Posterior vena cava (tissue), 2 donors: ENCODE measurements around the gene KIF11. TPM values are rescaled to one million over a fixed set of nuclear protein-coding genes. Genes with fewer than 3 reads are reported as not detected.
"Not testable (repeated sequence)": the region's sequence is repeated elsewhere in the genome, so short reads cannot be mapped to it uniquely, and the experiment has no call there.

Experiments used
- DNase-seq: peaks from one replicate; pipeline ENCODE4 v3.0.0-alpha.2; 2020; ENCODE audit warnings: low spot score
- intact Hi-C, 2 donors: fragments of 100-400 bp; cut with DNase I; formaldehyde crosslinking; loops; one replicate each; pipeline versions ENCODE4 v1.14.1 to v1.14.2; 2022 to 2023
- long read RNA-seq, 2 donors: library from polyadenylated mRNA; unstranded; transcript quantifications; one replicate each; pipeline ENCODE4 v2.0.0, GENCODE V29; 2020 to 2021
- total RNA-seq, 2 donors: library from RNA; stranded (reverse); fragmentation: NEBNext Ultra II Directional; extraction: Animal tissue kit (Norgen Biotek cat#: 25700); gene quantifications; one replicate each; pipeline ENCODE4 v1.2.1, GENCODE V29; 2021
- donor health status: DM: yes; HTN: yes; CAD: no.
- donor health status: DM: yes; HTN: yes; CAD: no.

KIF11 gene
- 1 to 10 TPM in 1 of 2 donors, under 1 TPM in 1; 0.67 to 1.1 TPM for total RNA-seq
- long read RNA-seq, donor 1, result 0 reads
- long read RNA-seq, donor 2, result 0 reads

DNA sequence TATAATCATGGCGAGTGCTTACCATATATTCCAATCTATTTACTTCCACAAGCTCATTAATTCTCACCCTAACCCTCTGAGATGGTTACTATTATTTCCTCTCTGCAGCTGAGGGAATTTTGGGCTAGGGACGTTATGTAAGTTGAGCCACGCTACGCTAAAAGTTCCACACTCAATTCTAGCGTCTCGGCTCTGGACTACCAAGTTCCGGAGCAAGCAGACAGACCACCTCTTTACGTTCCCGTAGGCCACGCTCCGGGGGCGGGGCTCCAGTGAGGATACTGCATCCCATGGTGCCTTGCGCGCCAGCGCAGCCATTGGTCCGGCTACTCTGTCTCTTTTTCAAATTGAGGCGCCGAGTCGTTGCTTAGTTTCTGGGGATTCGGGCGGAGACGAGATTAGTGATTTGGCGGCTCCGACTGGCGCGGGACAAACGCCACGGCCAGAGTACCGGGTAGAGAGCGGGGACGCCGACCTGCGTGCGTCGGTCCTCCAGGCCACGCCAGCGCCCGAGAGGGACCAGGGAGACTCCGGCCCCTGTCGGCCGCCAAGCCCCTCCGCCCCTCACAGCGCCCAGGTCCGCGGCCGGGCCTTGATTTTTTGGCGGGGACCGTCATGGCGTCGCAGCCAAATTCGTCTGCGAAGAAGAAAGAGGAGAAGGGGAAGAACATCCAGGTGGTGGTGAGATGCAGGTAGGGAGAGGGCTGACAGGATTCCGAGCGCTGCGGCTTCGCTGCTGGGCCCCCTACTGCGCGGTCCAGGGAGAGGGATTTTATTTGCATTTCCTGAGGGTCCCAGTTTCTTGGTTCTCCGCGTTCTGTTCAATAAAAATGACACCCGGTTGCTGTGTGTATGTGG is at the start of gene KIF11:
Gene KIF11 (plus strand): TSS at position 370 of the 858 bp plus-strand sequence. CDS start 246 bp downstream, at position 616.
- intact Hi-C loops, result no loop called here
- peak; percentile 100 for DNase-seq

DNA sequence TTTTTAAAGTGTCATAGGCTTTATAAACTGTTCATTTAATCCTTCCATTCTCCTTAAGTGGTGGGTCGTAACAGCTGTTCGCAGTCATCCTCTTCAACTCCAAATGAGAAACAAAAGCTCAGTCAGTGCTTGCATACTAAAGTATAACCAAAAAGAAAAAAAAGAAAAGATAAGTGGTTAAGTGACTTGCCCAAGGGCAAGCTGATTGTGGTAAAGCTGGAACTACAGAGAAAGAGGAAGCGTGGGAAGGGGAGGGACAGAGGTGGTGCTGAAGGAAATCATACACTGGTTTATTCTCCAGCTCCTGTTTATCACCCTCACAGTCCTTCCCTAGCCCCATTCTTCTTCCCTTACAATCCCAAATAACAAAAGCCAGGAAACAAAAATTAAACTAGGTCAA is 48.6 kb upstream of the KIF11 start:
- DNase-seq, result no peak

DNA sequence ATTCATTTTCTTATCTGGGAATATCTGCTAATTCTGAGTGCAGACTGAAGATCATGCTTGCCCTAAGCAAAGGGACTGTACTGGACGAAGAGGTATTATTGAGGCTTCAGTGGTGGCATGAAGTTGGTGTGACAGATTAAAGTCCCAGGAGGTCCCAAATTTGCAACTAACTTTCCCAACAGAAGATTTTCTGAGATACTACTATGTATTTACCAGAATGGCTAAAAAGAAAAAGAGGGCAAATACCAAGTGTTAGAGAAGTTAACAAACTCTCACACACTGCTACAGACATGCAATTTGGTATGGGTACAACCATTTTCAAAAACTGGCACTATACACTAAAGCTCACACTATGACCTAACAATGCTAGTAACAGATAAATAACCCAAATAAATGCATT is 47.4 kb upstream of the KIF11 start:
- intact Hi-C loops, result loop anchor here in 1 of 2 donors (5.0 kb wide), 1 partner anchor 957 kb away; no protein-coding TSS in a partner anchor
- no peak for DNase-seq

More for the DNA sequence above, 48.6 kb upstream of the KIF11 start:
- intact Hi-C loops, result no loop called here

DNA sequence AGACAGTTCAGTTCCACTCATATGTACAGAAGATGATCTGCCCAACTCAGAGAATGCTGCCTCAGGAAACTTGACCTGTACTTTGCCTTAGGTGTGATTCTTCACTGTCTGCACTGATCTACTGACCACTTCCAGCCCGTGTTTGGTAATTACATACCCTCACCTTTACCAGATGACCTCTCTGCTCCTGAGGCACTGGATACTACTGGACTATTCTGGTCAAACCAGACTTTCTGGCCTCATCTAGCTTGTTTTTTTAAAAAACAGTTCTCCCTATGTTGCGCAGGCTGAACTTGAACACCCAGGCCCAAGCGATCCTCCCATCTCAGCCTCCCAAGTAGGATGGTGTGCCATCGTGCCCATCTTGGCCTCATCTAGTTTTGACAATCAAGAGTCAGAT is 45.3 kb upstream of the KIF11 start:
- intact Hi-C loops, result loop anchor here in 1 of 2 donors (5.0 kb wide), 1 partner anchor 955 kb away; no protein-coding TSS in a partner anchor
- no peak for DNase-seq

DNA sequence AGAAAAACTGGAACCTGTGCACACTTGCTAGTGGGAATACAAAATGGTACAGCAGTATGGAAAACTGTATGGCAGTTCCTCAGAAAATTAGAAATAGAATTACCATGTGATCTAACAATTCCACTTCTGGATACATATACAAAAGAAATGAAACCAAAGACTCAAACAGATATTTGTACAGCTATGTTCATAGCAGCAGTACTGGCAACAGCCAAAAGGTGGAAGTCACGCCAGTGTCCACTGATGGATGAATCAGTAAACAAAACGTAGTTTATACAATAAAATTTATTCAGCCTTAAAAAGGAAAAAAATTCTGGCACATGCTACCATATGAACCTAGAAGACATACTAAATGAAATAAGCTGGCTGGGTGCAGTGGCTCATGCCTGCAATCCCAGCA is 42.0 kb upstream of the KIF11 start:
- DNase-seq, result no peak

DNA sequence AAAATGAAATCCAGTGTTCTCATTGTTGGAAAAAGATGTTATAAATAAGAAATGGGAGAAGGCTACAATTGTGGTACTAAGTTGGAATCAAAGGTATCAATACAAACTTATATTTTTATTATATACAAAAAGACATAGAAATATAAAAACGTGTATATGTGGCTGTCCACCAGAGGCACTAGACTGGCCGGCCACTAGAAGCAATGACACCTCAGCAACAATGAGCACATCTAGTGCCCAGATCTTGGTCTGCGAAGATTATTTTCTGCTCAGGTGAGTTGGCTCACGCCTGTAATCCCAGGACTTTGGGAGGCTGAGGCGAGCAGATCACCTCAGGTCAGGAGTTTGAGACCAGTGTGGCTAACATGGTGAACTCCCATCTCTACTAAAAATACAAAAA is 40.6 kb upstream of the KIF11 start:
- intact Hi-C loops, result no loop called here
- DNase-seq, result no peak

More for the DNA sequence above, 42.0 kb upstream of the KIF11 start:
- intact Hi-C loops, result no loop called here

DNA sequence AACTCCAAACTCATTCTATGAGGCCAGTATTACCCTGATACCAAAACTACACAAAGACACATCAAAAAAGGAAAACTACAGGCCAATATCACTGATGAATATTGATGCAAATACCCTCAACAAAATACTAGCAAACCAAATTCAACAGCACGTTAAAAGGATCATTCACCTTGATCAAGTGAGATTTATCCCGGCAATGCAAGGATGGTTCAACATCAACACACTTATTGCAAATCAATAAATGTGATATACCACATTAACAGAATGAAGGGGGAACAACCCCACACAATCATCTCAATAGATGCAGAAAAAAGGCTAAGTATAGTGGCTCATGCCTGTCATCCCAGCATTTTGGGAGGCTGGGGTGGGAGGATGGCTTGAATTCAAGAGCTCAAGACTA is 39.0 kb upstream of the KIF11 start:
- DNase-seq, result no peak
- intact Hi-C loops, result no loop called here

DNA sequence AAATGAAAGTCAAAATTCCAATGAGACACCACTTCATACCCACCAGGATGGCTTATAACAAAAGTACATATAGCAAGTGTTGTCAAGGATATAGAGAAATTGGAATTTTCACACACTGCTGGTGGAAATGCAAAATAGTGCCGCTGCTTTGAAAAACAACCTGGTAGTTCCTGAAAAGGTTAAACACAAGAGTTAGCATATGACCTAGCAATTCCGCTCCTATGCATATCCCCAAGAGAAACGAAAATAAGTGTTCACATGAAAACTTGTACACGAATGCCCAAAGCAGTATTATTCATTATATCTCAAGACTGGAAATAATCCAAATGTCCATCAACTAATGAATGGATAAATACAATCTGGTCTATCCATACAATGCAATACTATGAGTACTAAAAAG is 33.9 kb upstream of the KIF11 start:
- intact Hi-C loops, result no loop called here
- DNase-seq, result no peak

DNA sequence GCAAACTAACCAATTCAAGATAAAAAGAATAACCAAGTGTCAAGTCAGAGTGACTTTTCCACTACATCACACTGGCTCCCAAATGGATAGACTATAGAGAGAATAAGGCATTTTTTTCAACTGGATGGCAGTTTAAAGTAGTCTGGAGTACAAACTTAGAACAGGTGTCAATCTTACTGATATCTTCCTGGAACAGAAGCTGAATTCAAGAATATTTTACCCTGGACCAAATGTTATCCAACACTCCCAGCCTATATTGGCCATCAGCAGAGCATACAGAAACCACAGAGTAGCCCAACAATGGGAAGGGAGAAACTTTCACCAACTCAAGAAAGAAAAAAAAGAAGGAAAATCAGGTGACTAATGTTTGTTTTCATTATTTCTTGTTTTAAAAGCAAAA is 30.5 kb upstream of the KIF11 start:
- intact Hi-C loops, result no loop called here
- no peak for DNase-seq

DNA sequence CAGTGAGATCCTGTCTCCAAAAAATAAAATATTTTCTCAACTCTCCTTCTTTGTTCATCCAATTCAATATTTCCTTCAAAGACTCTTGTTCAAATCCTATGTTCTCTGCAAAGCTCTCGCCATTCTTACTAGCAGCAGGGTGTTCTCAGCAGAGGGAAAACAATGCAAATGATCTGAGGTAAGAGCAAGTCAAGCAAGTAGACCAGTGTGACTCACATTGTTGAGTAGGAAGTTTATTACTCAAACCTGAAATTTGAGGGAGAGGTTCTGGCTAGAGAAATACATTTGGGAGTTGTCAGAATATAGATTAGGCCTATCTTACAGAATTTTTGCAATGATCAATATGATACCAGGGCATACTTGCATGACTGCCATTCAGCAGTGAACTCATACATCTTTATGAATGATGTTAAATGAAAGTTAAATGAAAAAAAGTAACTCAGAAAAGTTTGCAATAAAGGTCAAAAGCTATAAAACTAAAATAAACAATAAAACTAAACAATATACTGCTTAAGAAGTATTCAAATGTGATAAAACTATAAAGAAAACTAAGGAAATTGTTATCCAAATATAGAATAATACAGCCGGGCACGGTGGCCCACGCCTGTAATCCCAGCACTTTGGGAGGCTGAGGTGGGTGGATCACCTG is 24.9 kb upstream of the KIF11 start:
- intact Hi-C loops, result no loop called here
- no peak for DNase-seq

DNA sequence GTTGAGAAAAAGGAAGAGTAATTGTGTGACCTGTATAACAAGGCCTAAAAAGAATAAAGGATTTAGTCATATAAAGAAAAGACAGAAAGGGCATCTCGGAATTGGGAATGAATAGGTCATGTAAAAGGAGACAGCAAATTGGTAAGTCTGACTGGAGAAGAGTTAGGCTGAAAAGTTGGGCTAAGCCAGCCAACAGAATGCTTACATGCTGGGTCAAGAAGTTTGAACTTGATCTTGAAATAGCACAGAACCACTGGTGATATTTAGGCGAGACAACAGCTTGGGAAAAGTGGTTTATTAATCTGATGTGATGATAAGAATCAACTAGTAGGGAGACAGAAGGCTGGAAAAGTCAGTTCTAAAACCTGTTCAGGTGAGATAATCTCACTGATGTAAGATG is 23.9 kb upstream of the KIF11 start:
- no peak for DNase-seq
- intact Hi-C loops, result no loop called here

DNA sequence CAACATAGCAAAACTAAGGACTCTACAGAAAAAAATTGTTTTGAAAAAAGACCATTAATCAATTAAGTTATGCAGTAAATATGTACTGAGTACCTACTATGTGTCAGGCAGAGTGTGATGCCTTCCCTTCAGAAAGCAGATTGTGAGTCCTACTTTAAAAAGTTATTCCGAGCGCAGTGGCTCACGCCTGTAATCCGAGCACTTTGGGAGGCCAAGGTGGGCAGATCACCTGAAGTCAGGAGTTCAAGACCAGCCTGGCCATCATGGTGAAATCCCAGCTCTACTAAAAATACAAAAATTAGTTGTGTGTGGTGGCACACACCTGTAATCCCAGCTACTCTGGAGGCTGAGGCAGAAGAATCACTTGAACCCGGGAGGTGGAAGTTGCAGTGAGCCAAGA is 23.3 kb upstream of the KIF11 start:
- DNase-seq, result not testable (repeated sequence)
- intact Hi-C loops, result loop anchor here in 1 of 2 donors (5.0 kb wide), 1 partner anchor 52 kb away; no protein-coding TSS in a partner anchor

DNA sequence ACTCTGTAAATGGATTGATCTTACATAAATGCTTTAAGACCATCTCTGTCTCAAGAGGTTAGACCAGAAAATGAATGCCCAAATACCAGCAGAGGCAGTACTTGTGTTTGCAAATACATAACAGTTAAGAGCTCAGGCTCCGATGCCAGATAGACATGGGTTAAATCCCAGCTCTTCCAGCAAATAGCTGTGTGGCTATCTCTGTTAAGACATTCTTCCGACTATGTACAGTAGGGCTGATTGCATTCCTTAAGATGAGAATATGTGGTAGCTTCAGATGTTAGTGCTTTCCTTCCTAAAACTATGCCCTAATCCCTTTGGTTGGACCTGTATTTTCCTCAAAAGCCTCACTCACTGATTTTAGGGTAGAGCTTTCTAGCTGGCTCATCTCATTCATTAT is 21.3 kb upstream of the KIF11 start:
- DNase-seq, result no peak
- intact Hi-C loops, result loop anchor here in 1 of 2 donors (5.0 kb wide), 1 partner anchor 54 kb away; no protein-coding TSS in a partner anchor

DNA sequence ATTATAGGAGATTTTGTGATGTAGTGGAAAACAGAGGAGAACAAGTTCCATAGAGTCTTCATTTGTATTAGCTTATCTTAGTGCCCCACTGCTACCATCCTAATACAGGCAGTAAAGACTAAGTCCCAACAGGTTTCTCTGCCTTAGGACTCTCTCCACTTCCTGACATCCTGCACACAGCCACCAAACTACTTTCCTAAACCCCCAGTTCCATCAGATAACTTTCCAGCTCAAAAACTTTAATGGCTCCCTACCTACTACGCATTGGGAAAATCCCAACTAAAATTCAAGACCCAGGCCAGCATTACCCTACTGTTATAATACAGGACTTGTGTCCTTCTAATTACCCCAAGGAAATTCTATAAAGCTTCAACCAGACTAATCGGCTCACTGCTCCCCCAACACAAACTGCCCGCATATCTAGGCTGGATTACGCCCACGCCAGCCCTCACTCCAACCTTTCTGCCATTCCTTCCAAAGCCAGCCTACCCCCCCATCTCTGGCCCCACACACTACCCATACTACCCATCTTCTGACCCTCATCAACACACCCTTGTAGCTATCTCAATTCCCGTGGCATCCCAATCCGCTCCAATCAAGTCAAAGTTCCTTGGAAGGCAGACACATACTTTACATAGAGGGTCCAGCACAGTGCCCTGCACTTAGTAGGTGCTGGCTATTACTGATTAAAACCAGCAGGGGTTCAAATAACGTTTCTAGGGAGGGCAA is 20.4 kb upstream of the KIF11 start:
- intact Hi-C loops, result loop anchor here in 1 of 2 donors (5.0 kb wide), 1 partner anchor 55 kb away; no protein-coding TSS in a partner anchor
- no peak for DNase-seq

DNA sequence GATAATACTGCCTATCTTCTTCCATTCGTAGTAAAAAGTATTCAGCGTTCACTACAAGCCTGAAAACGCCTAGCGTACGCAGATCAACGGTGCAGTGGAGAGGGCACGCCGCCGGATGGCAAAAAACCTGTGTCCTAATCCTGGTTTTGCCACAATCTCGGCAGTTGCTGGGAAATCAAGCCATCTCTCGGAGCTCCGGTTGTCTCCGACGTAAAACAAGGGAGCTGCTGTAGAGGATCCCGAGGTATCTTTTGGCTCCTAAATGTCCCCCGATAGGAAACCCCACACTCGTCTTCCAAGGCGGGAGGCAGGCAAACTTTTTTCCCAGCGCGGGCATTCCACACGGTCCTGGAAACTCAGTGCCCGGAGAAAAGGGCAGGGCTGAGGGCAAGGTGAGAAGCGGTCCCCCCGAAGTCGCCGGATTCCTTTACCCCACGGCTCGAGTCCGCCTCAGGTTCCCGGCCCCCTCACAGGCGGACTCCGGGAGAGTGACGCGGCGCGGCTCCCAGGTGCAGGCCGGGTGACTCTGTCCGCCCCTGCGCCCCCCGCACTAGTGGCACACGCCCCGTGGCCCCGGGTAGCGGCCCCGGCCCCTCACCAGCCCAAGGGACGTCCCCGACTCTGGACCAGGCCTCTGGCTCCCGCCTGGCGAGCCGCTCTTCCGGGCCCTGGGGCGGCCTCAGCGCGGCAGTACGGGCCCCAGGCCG is 19.7 kb upstream of the KIF11 start:
- intact Hi-C loops, result loop anchor here in 1 of 2 donors (5.0 kb wide), 1 partner anchor 56 kb away; no protein-coding TSS in a partner anchor
- peak; percentile 86 for DNase-seq

DNA sequence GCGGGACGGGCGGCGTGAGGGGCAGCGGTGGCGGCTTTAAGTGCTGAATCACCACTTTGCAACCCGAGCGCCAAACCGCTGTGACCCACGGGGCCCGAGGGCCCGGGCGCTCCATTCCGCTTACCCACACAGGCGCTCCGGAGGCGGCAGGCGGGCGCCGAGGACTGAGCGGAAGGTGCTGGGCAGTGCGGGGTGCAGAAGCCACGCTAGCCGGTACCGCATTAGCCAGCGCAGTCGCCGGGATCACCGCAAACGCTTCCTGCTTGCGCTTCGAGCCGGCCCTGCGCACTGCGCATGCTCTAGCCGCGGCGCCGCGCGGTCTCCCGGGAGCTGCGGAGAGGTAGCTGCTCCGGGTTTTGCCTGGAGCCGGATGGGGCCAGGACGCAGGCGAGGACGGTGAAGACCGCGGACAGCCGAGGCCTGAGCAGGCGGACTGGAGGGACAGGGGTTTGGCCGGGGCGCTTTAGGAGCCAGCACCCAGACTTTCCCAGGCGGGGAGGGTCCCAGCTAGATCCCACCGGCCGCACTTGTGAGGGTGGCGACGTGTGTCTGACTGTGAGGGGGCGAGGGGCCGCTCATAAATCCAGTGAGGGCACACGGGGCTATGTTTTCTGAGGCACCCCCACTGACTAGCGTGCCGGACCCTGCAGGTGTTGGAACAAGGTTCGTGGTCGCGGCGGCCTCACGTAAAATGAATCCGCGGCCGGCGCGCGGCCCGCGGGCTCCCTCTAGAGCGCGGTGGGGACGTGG is 19.0 kb upstream of the KIF11 start, which contains the start of gene IDE:
Gene IDE (minus strand): TSS at position 296 of the 750 bp plus-strand sequence. CDS start 74 bp downstream, at position 222.
- intact Hi-C loops, result loop anchor here (2.0 to 5.0 kb wide), 2 partner anchors 57 kb away; no protein-coding TSS in a partner anchor

DNA sequence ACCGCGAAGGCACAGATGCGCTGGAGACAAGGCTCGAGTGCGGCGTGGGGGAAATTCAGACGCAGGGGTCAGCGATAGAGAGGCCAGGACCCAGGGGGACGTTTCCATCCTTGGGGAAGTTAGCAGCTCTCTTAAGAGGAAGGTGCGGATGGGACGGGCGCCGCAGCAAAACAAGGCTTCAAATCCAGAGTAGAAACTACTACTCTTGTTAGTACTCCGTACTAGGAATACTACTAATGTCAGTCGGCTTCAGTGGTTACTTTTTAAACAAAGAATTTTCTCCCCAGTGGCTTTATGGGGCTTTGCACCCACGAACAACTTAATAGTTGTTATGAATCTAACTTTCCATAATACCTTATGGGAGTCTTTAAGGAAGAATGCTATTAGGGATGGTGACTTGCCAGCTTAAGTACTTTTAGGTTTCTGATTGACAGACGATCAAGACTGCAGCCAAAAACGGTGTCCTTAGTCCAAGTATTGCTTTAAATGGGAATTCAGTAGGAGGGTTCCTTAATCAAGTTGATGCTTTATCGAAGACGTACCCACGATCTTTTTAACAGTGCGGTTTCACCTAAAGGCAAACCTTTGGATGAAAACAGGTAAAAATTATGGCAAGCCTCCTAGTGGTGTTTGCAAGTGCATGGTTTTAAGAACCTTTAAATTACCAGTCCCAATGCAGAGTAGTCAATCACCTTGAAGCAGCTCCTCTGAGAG is 18.2 kb upstream of the KIF11 start:
- intact Hi-C loops, result loop anchor here (2.0 to 5.0 kb wide), 2 partner anchors 57 to 58 kb away; no protein-coding TSS in a partner anchor
- no peak for DNase-seq

More for the DNA sequence above, 19.0 kb upstream of the KIF11 start, which contains the start of gene IDE:
- peak; percentile 96 for DNase-seq
